ENCODE results near the gene PCDHB2. TPM values are rescaled to one million over a fixed set of nuclear protein-coding genes. Genes with fewer than 3 reads are reported as not detected.
A peak's percentile ranks its signal among the peaks of the same experiment; 100 is the strongest.

The PCDHB2 gene
- total RNA-seq = 1 to 10 TPM; 2.3 to 4.6 TPM

GRCh38 chr5:141094481-141095262 is at the start of gene PCDHB2:
PCDHB2 (plus strand) TSS chr5:141094615; CDS start chr5:141094791, 176 bp downstream.
- Histone ChIP-seq H3K27me3 (replicated peaks; ENCODE audit: insufficient read depth) (no peaks in the 10 kb centered on the region), H3K27ac (no peak within 1 kb of the TSS)

GRCh38 chr5:141050622-141051520 is 43.5 kb upstream of the PCDHB2 start, which contains the start of gene PCDHB1:
PCDHB1 (plus strand) TSS chr5:141051374; CDS start chr5:141051471, 97 bp downstream.
- H3K27me3 ChIP-seq (replicated peaks; ENCODE audit: insufficient read depth) = no peaks in the 10 kb centered on the region
- peak within 1 kb of the TSS; percentile 68 for H3K4me3 ChIP-seq
- no peak within 1 kb of the TSS for H3K27ac ChIP-seq
- no peak for ATAC-seq (ENCODE audit: insufficient number of reproducible peaks, low FRiP score, low read depth)
- no peaks in the 10 kb centered on the region for H3K4me1 ChIP-seq (ENCODE audit: control insufficient read depth in 1 of 2, low read depth in 2 of 2)
- no peak for TF ChIP-seq CTCF (IDR thresholded peaks at IDR 0.05)
- H3K36me3 ChIP-seq = no peaks in the 10 kb centered on the region
- no peak for DNase-seq (ENCODE audit: low spot score)
- H3K9me3 ChIP-seq = no peaks in the 10 kb centered on the region

More at GRCh38 chr5:141094481-141095262, at the start of gene PCDHB2:
- DNase-seq (ENCODE audit: low spot score) = no peak
- TF ChIP-seq CTCF (IDR thresholded peaks at IDR 0.05) = peak; percentile 7
- Histone ChIP-seq H3K9me3 (peaks cover 53% of the 10 kb centered on the region), H3K4me1 (ENCODE audit: control insufficient read depth in 1 of 2, low read depth in 2 of 2) (no peaks in the 10 kb centered on the region), H3K4me3 (peak within 1 kb of the TSS; percentile 49), H3K36me3 (no peaks in the 10 kb centered on the region)
- no peak for ATAC-seq (ENCODE audit: insufficient number of reproducible peaks, low FRiP score, low read depth)

- H3K4me3 ChIP-seq = peak overlapping the region; percentile 68
- no peak for ATAC-seq (ENCODE audit: insufficient number of reproducible peaks, low FRiP score, low read depth)
- H3K27ac ChIP-seq = no peak overlapping the region
- no peaks in the 10 kb centered on the region for H3K36me3 ChIP-seq
- no peak for DNase-seq (ENCODE audit: low spot score)
- H3K27me3 ChIP-seq (replicated peaks; ENCODE audit: insufficient read depth) = no peaks in the 10 kb centered on the region
- TF ChIP-seq CTCF (IDR thresholded peaks at IDR 0.05) = no peak
- no peaks in the 10 kb centered on the region for H3K4me1 ChIP-seq (ENCODE audit: control insufficient read depth in 1 of 2, low read depth in 2 of 2)
- no peaks in the 10 kb centered on the region for H3K9me3 ChIP-seq
These were observed 42.9 kb upstream of the PCDHB2 start for GRCh38 chr5:141051521-141051866.

GRCh38 chr5:141077826-141078225 is 16.6 kb upstream of the PCDHB2 start:
- ATAC-seq (ENCODE audit: insufficient number of reproducible peaks, low FRiP score, low read depth) (no peak), DNase-seq (ENCODE audit: low spot score) (no peak)
- Histone ChIP-seq H3K9me3 (peaks cover 3% of the 10 kb centered on the region), H3K36me3 (no peaks in the 10 kb centered on the region), H3K4me1 (ENCODE audit: control insufficient read depth in 1 of 2, low read depth in 2 of 2) (no peaks in the 10 kb centered on the region), H3K27ac (no peak overlapping the region), H3K4me3 (peak overlapping the region; percentile 62), H3K27me3 (replicated peaks; ENCODE audit: insufficient read depth) (no peaks in the 10 kb centered on the region)
- TF ChIP-seq CTCF (IDR thresholded peaks at IDR 0.05) = no peak

- H3K27me3 ChIP-seq (replicated peaks; ENCODE audit: insufficient read depth) = no peaks in the 10 kb centered on the region
- no peak for ATAC-seq (ENCODE audit: insufficient number of reproducible peaks, low FRiP score, low read depth)
- H3K9me3 ChIP-seq = peaks cover 7% of the 10 kb centered on the region
- no peak overlapping the region for H3K27ac ChIP-seq
- H3K4me3 ChIP-seq = no peak overlapping the region
- no peaks in the 10 kb centered on the region for H3K4me1 ChIP-seq (ENCODE audit: control insufficient read depth in 1 of 2, low read depth in 2 of 2)
- no peaks in the 10 kb centered on the region for H3K36me3 ChIP-seq
- no peak for DNase-seq (ENCODE audit: low spot score)
- no peak for TF ChIP-seq CTCF (IDR thresholded peaks at IDR 0.05)
These were observed 12.2 kb upstream of the PCDHB2 start for GRCh38 chr5:141082228-141082627.
